ENCODE measurements around the gene ADAMTSL1.

ADAMTSL1 gene

GRCh38 chr9:18629136-18629535 lies 155.2 kb downstream of the ADAMTSL1 start:
- intact Hi-C loops (cut with DNase I): no loop called here
- no peak for DNase-seq

DNA sequence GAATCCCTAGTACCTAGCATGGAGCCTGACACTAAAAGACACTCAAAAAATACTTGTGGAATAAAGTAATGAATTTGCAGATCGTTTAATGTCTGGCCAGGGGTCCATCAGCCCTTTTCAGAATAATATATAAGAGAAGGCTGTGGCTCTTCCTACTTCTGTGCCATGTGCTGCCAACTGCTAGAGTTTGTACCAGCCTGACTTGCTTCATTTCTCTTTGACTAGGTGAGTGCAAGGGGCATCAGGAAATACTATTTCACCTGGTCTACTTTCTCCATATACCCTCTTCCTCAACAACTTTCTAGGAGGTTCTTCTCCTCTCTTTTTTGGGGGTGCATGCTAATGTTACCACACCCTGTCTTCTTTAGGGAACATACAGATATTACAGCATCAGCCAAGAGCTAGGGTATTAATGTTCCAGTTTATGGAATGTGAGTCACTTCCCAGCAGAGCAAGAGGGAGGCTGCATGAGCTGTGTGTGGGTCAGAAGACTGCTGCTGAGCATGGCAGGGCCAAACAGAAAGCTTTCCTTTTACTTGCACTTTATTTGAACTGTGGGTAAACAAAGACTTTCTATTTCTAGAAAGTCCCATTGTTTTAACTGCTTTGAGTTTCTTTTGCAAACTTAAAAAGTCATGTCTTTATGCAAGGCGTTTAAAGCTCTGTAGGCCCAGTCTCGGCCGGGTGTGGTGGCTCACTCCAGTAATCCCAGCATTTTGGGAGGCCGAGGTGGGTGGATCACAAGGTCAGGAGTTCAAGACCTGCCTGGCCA lies 158.9 kb downstream of the ADAMTSL1 start:
- no peak for DNase-seq
- intact Hi-C loops (cut with DNase I): no loop called here

DNA sequence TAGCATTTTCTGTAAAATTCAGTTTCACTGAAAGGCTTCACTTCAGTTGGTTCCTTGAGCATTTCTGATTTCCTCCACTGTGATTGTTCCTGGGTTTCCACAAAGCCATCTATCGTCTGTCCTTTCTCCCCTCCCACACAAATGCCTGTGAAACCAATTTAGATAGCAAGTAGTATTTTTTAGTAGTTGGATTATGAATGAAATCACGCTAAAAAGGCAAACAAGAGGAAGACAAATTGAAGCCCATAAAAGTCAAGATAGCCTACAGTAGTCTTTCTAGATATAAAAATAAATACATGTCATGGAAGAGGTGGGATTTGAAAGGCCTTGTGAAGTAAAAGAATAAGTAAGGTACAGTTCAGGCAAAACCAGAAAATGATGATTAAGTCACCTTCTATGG lies 162.8 kb downstream of the ADAMTSL1 start:
- DNase-seq: no peak
- intact Hi-C loops (cut with DNase I): no loop called here

- DNase-seq: no peak
- intact Hi-C loops (cut with DNase I): no loop called here
Observed at GRCh38 chr9:18638371-18639249, 164.7 kb downstream of the ADAMTSL1 start.

DNA sequence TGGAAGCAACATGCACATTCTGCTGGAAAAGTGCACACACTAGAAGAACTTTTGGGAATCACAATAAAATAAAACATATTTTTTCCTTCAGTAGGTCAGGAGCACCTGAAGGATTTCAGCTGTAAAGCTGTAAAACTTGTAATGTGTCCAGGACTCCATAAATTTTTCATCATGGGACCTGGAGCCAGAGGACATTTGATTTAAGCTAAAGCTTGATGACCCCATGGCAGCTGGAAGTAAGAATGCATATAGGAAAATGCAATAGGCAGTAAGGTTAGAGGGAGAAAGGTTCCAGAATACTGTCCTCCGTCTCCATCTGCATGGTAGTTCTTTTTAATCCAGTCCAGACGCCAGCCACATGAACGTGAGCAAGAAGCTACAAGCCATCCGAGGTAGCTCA lies 166.0 kb downstream of the ADAMTSL1 start:
- no peak for DNase-seq

GRCh38 chr9:18658804-18659705 lies 185.1 kb downstream of the ADAMTSL1 start:
- intact Hi-C loops (cut with DNase I): no loop called here
- DNase-seq: no peak

More for the DNA sequence above, 166.0 kb downstream of the ADAMTSL1 start:
- intact Hi-C loops (cut with DNase I): no loop called here

DNA sequence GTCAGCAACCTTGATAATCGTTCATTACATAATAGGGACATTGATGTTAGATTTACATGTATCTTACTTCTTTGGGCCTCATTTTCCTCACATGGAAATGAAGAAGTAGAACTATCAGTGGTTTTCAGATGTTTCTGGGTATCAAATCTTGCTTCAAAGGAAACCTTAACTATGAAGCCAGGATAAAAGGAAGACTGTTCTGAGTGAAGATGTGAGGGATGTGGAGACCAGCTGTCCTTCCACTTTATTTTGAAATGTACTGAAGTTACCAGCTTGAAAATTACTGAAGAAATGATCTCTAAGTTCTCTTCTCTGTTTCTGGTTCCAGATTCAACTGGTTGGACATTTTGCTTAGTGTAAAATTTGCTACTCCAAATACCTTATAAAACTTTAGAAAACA lies 186.0 kb downstream of the ADAMTSL1 start:
- intact Hi-C loops (cut with DNase I): no loop called here

DNA sequence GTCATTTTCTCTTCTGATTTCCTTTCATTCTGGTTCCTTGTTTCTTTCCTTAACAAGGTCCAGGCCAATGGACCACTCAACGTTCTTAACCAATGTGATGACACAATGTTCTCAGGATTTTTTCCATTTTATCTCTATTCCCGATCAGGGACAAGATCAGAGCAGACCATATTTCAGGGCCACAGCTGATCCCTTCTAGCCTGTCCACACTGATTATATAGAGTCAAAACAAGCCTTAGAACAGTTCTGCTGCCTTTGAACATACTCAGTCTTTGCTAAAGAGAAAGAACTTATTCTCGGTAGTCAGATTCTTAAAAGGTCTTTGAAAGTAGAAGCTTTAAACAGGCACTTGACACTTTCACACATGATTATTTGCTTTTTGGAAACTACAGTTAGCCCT lies 188.4 kb downstream of the ADAMTSL1 start:
- no peak for DNase-seq
- intact Hi-C loops (cut with DNase I): no loop called here

More for the DNA sequence above, 186.0 kb downstream of the ADAMTSL1 start:
- DNase-seq: no peak

GRCh38 chr9:18665947-18666346 lies 192.0 kb downstream of the ADAMTSL1 start:
- intact Hi-C loops (cut with DNase I): no loop called here

DNA sequence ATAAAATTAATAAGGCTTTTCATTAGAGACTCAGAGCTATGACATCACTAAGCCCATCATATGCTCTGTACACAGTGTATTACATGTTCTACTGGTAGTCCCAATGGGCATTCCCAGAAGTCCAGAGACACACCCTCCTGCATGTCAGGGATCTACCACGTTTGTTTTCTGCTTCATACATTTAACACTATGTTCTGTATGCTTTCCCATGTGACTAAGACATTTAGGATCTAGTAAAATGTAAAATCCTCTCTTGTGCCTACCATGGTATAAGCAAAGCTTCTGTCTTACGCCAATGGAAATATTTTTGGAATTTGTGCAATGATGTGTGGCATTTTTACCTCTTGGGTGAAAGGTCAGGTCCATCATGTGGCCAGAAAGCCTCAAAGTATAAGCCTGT lies 192.4 kb downstream of the ADAMTSL1 start:
- no peak for DNase-seq
- intact Hi-C loops (cut with DNase I): no loop called here

More at GRCh38 chr9:18665947-18666346, 192.0 kb downstream of the ADAMTSL1 start:
- DNase-seq: no peak

DNA sequence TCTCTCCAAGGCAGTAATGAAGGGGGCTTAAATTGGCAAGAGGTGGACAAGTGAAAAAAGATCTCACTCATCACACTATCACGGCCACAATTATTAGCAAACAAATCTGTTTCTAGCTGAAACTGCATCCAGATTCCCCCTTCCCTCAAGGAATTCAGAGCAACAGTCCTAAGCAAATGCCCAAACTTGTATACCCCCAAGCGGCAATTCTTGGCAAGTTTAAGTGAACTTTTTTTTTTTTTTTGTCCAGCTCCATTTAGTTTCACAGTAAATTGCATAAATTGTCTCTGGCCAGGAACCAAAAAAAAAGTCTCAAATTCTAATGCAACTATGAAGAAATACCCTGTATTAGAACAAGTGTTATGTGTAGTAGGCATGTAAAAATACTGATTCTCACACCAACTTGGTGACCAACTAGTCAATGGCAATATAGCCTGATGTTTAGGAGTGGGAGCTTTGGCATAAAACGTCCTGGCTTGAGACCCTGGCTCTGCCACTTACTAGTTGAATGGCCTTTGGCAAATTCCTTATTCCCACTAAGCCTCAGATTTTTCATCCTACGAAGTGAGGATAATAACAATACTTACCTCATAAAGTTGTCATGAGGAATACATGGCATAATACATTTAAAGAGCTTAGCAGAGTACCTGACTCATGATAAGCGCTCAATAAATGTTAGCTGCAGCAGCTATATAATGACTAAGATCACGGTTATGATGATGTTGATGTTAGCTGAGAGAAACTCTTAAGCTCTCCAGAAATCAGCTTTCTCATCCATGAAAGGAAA lies 193.2 kb downstream of the ADAMTSL1 start:
- intact Hi-C loops (cut with DNase I): no loop called here

DNA sequence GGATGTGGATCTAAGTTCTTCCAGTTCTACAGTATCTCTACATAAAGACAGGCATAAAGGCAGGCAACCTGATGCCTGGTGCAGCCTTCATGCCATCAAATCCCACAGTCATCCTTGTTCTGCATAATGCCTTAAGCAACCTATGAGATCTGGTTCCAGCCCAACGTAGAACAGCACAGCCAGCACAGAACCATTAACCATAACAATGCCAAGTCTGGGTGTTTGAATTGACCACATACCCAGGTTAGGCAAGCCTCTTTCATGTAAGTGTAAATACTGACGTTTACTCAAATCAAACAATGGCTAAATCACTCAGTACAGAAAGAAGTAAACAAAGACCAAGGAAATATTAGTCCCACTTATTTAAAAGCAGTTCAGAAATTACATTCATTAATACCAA lies 195.0 kb downstream of the ADAMTSL1 start:
- intact Hi-C loops (cut with DNase I): no loop called here

More for the DNA sequence above, 193.2 kb downstream of the ADAMTSL1 start:
- no peak for DNase-seq

DNA sequence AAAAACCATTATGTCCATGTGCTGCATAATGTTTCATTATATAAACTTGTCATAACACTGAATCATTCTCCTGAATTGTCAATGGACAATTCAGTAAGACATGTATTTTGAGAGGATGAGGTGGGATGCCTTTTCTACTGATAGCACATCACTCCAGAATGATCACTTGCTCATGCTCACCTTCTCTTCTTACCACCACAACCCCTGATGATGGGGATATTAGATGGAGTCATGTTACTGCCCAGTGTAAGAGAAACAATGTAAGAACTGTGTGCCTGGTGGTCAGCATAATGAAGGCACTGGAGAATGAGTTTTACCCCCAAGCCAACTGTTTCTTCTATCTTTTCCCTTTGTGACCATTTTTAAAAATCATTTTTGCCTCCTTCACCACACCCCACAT lies 198.8 kb downstream of the ADAMTSL1 start:
- DNase-seq: no peak
- intact Hi-C loops (cut with DNase I): no loop called here

More for the DNA sequence above, 195.0 kb downstream of the ADAMTSL1 start:
- DNase-seq: no peak

DNA sequence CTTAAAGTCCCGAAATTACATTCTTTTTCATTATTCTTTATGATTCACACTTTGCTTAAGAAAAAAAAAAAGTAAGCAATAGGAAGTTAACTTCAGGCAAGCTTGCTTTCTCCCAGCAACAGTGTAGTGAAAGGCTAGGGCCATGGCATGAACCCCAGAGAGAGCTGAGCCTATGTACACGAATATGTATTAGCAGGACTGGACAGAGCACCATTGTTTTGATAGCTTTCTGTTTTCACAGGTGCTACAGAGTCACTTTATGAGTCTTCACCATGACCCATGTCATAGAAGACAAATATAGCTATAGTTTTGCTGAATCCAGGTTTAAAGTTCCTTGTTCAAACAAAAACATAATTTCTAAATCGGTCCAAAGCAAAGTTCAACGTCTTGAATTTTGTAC lies 199.2 kb downstream of the ADAMTSL1 start:
- intact Hi-C loops (cut with DNase I): no loop called here

GRCh38 chr9:18675332-18675731 lies 201.4 kb downstream of the ADAMTSL1 start:
- intact Hi-C loops (cut with DNase I): no loop called here
- no peak for DNase-seq

More for the DNA sequence above, 199.2 kb downstream of the ADAMTSL1 start:
- DNase-seq: no peak

- intact Hi-C loops (cut with DNase I): no loop called here
- no peak for DNase-seq
Observed at GRCh38 chr9:18675973-18676372, 202.0 kb downstream of the ADAMTSL1 start.

GRCh38 chr9:18676525-18676924 lies 202.6 kb downstream of the ADAMTSL1 start:
- intact Hi-C loops (cut with DNase I): no loop called here
- DNase-seq: no peak

DNA sequence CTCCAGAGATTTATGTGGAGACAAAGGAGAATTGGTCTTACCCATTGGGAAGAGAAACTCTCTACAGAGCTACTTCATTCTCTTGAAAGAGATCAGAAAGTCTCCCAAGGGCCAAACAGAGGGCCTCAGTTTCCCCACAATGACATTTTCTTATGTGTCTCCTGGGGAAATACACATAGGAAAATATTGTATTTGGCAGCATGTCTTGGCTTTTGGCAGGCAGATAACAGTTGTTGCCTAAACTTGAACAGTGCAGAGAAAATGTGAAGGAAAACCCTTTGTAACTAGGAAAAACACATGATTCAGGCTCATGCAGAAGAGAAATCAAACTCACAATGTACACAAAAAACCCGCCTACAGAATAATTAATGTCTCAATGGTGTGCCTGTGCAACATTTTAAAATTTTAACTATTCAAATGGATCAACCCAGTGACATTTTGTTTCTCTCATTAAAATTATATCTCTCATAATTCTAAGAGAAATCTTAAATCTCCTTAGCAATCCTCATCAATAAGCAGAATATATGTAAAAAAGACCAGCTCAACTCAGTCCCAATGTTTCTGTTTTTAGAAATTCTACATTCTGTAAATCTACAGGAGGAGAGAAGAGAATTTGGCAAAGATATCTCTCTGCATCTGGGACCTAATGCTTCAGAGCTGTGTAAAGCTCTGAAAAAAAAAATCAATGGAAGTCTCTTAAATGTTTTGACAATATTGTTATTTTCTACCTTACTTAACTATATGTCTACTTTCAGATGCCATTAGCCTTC lies 205.1 kb downstream of the ADAMTSL1 start:
- intact Hi-C loops (cut with DNase I): no loop called here
- no peak for DNase-seq

DNA sequence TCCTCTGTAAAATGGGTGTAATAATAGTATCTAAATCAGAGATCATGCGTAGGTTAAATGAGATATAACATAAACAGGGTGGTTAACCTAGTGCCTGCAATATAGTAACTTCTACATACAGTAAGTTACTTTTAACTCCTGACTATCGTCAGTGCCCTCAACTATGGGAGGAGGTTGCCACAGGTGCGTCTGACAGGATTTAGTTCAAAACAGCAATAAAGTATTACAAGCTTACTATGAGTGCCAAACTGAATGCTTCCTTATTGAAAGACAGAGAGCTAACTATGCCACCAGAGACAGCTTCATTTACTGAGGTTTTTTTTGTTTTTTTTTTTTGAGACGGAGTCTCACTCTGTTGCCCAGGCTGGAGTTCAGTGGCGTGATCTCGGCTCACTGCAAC lies 209.0 kb downstream of the ADAMTSL1 start:
- intact Hi-C loops (cut with DNase I): no loop called here
- no peak for DNase-seq

Data from posterior cingulate gyrus (tissue), 11 donors.